Endometrial microvascular endothelial cells (primary cell): ENCODE results near the gene TC2N. TPM values are rescaled to one million over a fixed set of nuclear protein-coding genes. Genes with fewer than 3 reads are reported as not detected.
"Not testable (repeated sequence)": the region's sequence is repeated elsewhere in the genome, so short reads cannot be mapped to it uniquely, and the experiment has no call there.

Source experiments
- in situ Hi-C: cut with HindIII; loops from 2 replicates; pipeline ENCODE4 v1.10.0; 2017; ENCODE audit warnings: low sequenced_read_pairs, low pct_unique_long_range_greater_than_20kb; ENCODE audit errors: inconsistent ontology term
- total RNA-seq: library from RNA; depleted of rRNA; stranded (reverse); fragments of >200 nt; gene quantifications from one replicate; pipeline ENCODE4 v1.2.3, GENCODE V29; 2015; ENCODE audit errors: inconsistent ontology term

The TC2N gene
- not detected for total RNA-seq

DNA sequence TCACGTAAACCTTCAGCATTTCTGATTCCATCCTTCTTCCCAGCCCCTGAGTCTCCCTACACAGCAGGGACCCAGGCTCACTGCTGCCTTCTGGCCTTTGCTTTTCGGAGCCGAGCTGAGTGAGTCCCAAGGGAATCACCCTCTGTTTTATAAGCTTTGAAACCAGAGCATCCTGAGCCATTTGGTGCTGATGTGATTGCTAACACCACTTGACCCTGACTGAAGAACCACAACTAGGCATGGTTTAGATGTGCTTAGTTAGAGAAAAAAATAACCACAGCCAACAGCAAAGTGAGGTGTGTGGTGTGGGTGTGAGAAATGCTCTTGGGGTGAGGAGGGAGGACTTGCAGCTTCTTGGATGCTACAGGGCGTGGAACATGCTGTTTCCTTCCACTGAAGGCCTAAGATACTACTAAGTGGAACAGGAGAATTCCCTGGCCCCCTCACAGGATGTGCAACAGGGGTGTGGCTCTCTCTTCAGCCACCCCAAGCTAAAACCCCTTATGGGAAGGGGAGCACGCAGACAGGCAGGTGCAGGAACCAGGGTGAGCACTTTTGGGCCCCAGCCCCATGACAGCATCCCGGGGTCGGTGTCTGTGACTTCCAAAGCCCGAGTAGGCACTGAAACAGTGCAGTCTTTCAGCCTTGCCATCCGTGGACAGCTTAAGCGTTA, at the start of gene TC2N:
Gene TC2N, minus strand, starts transcription at position 221 of the 673 bp plus-strand sequence. CDS start 53,767 bp downstream, outside the sequence.
- in situ Hi-C loops, result no loop called here

DNA sequence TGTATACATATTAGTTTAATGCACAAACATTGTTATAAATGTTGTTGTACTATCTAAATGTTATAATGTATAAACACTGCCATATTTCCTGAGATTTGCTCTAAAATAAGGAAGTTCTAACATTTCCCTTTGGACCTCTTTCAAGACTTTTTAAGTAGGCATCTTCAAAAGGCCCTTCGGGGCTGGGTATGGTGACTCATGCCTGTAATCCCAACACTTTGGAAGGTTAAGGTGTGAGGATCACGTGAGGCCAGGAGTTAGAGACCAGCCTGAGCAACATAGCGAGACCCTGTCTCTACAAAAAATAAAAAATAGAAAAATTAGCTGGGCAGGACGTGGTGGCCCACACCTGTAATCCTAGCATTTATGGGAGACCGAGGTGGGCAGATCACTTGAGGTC, 44.7 kb upstream of the TC2N start:
- in situ Hi-C loops, result no loop called here

DNA sequence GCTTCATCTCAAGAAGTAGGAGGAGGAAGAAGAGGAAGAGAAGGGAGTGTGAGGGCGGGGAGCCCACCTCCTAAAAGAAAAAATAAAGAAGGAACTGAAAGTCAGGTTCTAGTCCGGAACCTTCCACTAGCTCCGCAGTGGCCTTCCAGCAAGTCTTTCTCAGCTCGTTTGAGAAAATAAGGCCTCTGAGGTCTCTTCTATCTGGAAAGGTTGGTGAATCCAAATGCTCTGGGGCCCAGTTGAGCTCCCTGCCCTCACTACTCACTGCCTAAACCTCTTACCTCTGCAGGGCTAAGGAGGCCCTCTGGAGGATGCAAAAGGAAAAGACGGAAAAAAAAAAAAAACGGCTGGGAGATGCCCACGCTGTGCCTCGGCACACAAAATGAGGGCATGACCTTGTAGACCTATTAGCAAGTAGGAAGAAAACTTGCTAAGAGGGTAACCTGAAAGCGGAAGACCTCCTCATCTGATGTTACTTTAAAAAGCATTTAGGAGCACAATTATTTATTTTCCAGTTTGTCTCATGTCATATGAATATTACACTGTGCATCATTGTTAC, 44.2 kb upstream of the TC2N start:
- in situ Hi-C loops, result no loop called here

DNA sequence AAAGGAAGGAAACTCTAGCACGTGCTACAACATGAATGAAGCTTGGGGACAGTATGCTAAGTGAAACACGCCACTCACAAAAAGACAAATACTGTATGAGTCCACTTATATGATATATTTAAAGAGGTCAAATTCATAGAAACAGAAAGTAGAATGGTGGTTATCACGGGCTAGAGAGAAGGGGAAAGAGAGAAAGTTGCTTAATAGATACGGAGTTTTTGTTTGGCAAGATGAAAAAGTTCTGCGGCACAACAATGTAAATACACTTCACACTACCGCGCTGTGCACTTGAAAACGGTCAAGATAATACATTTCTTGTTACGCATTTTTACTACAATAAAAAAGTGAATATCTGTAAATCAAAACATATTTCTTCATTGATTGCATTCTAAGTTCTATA, 42.9 kb upstream of the TC2N start:
- in situ Hi-C loops, result no loop called here

DNA sequence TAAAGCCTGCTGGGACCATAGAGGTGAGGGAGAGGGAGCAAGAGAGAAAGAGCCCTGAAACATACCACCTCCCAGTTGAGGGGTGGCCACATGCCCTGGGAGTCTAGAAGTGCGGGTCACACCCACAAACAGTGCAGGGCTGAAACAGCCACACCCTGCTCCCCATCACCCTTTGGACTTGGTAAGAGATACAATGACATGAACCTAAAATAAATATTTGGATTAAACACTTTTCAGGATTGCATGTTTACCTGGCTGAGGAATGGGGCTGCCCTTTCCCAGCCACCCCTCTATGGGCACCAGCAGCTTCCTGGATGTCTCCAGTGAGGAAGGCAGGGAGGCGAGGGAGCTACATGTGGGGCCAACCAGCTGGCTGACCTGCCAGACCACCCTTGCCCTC, 39.0 kb upstream of the TC2N start:
- in situ Hi-C loops, result no loop called here

DNA sequence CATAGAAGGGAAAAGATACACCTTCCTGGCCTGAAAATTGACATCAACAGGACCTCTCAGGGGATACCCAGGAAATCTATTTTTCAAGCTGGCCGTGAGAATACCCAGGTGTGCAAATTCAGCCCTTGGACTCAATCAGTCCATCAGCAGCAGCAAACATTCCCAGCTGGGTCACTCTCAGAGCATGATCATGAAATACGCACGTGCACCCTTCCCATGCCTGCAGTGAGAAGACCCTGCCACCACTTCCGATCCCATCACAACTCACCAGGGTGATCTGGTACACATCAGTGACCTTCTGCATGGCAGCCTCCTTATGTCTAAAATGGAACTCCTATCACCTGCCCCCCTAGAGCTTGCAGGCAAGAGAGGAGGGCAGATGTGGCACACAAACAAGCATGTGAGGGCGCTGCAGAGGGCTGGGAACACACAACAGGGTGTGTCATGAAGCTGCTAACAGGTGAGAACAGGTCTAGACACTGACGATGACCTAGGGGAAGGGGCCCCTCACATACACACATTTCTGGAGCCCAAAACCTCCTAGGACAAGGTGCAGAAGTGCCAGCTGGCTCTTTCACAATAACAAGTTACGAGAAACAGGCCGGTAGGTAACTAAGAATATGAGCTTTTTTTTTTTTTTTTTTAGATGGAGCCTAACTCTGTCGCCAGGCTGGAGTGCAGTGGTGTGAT, 37.8 kb upstream of the TC2N start:
- in situ Hi-C loops, result no loop called here

DNA sequence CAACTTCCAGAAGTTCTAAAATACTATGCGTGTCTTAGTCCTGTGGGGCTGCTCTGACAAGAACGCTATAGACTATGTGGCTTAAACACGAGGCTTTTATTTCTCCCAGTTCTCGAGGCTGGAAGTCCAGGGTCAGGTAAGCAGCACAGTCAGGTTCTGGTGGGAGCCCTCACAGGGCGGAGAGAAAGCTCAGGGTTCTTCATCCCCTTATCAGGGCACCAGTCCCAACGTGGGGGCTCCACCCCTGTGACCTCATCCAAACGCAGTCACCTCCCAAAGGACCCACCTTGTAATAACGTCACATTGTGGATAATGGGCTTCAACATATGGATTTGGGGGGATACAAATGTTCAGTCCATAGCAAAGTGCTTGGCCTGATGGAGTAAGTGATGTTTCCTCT, 37.1 kb upstream of the TC2N start:
- in situ Hi-C loops, result no loop called here

DNA sequence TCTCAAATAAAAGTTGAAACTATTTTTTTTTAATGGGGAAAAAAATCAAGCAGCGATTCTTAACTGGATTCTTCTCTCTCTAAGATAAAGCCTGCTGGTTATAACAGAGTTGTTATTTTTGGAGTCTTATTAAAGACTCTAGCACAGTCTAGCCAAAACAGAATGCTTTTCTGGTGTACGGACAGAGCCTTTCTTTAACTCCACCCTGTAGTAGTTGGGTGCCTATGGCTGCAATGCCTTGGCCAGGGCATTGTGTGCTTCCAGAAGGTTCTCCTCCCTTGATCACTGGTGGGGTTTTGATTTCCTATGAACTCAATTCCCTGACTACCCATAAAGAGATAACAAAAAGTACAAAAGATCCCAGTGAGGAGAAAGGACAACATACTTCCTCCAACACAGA, 35.7 kb upstream of the TC2N start:
- in situ Hi-C loops, result no loop called here

DNA sequence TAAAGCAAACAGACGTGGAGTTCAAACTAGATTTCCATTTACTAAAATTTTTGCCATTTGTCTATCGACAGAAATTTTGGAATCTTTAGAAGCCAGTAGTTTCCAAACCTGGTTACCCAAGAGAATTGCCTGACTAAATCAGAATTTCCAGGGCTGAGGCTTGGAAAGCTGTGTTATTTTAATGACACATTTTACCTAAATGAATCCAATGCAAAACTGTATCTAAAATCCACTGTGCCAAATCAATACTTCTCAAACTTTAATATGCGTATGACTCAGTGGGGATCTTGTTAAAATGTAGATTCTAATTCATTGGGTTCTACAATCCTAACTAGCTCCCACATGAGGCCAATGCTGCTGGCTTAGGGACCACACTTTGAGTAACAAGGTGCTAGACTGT, 35.0 kb upstream of the TC2N start:
- in situ Hi-C loops, result no loop called here

DNA sequence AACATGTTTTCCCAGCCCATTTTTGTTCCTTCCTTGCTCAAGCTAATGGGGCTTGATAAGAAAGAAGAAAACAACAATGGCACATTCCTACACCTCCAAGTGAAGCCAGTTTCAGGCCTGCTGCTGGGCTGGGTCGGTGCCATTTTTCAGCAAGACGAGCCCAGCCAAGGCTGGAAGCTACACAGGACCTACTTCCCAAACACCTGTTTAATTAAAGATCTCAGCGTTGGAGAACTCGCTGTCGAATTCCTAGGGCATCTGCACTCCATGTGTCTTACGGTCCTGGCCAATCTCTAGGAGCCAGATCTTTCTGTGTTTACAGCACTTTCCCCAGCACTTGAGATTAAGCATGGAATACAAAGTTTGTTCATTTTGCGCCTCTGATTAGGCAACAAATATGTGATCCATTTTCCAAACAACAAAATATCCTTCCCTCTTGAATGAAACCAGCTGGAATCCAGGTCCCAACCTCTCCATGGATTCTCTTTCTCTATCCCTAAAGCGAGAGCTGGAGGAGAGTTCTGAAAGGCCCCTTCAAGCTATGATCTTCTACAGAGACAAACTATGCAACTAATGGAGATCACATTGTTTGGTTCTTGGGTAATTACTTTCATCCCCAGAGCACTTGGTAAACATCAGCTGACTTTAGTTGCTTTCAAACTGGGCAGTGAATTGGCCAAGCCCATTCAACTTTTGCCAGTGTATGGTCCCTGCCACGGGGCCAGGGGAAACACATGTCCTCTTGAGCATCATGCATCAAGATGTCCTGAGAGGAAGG, 34.3 kb upstream of the TC2N start:
- in situ Hi-C loops, result no loop called here

DNA sequence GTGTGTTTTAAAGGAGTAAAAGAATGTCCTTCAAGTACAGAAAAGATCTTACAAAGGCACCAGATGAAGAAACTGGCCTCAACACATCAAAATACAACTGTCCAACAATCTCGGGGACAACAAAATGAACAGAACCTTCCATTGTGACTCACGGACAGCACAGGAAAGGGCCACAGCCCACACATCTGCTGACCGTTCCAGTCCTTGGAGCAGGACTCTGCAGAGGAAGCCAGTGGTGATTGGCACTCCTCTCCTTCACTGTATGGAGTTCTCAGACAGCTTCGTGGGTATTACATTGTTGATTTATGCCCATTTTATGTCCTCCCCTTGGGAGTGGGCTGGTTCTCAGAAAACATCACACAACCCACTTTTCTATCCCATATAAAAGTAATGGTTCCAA, 32.5 kb upstream of the TC2N start:
- in situ Hi-C loops, result no loop called here

DNA sequence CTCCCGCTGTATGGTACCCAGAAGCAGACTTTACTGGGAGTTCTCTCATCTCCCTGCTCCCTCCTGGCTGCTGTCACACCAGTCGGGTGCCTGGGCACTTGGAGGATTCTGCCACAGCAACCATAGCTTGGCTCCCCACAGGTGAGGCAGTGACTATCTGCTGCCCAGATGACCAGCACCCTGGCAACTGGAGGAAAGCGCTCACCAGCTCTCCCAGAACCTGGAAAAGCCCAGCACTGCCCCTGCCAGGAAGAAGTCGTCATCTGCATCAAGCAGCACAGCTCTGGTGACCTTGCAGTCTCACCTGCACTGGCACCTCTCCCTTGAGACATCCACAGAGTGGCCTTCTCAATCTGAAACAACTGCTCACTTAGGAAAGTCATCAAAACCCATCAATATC, 31.9 kb upstream of the TC2N start:
- in situ Hi-C loops, result no loop called here

DNA sequence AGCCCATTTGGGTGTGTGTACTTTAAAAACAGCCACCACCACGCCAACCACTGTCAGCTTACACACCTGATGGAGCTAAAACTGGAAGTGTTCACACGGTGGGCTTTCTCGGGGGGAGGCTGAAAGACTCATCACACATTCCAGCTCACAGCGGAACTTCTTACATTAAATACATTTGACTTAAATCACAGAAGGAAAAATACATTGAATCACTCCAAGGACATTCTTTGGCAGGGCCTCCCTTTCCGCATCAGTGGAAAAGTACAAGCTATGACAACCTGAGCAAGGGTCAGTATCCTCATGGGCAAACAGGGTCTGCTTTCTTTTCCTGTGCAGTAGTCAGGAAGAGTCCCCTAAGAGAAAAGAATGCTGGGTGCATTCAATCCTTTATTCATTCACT, 31.0 kb upstream of the TC2N start:
- in situ Hi-C loops, result no loop called here

DNA sequence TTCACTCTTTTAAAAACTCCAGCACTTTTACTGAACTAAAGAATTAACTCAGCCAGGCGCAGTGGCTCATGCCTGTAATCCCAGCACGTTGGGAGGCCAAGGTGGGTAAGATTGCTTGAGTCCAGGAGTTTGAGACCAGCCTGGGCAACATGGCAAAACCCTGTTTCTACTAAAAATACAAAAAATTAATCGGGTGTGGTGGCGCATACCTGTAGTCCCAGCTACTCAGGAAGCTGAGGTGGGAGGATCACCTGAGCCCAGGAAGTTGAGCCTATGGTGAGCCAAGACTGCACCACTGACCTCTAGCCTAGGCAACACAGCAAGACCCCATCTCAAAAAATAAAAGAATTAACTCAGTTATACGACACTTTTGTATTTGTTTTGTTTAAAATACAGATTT, 30.4 kb upstream of the TC2N start:
- in situ Hi-C loops, result not testable (repeated sequence)

DNA sequence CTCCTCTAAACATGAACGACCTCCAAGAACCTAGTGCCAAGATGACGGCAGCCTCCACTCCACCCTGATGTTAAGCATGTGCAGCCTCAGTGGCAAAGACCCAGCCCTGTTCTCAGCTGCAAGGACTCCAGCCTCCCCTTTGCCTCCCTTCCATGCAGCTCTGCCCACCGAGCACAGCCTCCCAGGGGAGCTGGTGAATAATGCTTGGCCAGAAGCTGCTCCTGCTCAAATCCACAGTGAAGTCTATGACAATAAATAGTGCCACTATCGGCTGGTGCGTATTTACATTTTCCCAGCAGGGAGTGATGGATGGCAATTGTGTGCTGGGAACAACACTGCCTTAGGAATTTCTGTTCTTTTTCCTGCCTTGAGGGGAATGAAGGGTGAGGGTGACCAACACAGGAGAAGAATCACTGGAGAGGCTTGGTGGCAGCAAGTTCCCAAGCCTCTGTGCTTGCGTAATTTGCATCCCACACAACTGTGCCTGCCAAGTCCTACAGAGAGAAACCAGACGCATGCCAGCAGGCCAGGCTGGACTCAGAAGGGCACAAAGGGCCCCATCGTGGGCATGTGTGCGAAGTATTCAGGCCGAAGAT, 29.9 kb upstream of the TC2N start:
- in situ Hi-C loops, result no loop called here

DNA sequence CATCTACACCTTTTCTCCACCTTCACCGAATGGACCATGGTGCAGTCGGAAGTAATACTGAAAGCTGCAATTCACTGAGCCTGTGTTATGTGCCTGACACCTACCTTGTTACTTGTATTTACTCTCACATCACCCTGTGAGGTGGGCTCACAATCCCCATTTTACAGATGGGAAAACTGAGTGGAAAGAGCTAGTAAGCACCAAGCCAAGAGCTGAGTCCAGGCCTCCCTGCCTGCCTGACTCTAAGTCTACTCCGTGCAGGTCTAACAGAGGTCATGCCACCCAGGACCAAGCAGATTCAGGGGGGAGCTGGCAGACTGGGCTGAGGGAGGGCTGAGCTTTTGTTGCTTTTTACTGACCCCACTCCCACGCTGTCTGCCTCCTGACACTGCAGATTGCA, 29.1 kb upstream of the TC2N start:
- in situ Hi-C loops, result no loop called here

DNA sequence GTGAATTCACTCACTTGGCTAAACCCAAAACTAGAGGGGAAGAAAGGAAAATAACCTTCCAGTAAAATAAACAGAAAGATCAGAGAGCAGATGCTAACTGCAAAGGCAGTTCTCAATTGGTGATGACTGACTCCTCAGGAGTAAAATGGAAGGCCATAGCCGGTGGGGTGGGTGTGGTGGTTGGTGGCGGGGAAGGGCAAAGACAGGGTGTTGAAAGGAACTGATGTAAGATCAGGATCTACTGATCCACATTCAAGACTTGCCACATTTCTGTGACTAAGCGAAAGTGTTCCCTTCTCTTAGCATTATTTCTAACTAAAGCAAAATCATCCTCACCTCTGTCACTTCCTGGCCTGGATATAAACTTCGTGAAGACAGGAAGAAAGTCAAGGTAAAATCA, 26.3 kb upstream of the TC2N start:
- in situ Hi-C loops, result no loop called here

DNA sequence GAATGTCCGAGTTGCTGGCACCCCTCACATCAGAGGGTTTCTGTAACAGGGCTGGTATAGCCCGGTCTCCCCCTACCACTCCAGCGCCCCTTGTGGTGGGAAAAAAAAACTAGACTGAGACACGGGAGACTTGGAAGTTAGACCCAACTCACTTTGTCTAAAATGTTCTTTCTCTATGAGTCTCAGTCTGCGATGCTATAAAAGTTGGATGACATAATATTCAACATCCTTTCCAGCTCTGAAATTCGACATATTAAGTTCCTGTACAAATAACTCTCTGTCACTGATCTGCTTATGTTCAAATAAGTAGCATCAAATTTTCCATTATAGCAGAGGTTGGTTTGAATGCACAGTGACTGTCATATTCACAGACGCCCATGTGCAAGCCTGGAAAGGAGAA, 25.7 kb upstream of the TC2N start:
- in situ Hi-C loops, result no loop called here

DNA sequence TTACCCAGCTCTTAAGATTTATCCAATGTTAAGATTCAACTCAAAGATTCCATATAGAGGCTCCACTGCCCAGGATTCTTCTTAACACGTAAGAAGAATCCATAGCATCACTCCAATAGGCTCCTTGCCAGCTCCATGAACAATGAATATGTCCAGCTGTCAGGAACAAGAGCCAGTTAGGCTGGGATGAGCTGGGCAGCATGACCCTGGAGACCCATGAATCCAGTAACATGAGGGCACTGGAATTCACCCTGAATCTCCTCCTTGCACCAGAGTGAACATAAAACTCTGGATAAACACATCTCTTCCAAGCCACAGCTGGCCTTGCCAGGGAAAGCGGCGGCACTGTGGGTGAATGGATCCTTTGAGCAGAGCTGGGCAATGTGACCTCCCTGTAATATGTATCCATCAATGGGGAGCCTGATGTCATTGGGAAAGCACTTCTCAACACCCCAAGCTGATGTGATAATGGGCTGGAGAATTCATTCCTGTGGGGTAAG, 24.4 kb upstream of the TC2N start:
- in situ Hi-C loops, result no loop called here
